Upper lobe of right lung (tissue), 1 donor: ENCODE results near the gene SPEM2. TPM values are rescaled to one million over a fixed set of nuclear protein-coding genes. Genes with fewer than 3 reads are reported as not detected.
"Not testable (repeated sequence)": the region's sequence is repeated elsewhere in the genome, so short reads cannot be mapped to it uniquely, and the experiment has no call there.

Experiments
- ATAC-seq: fragments of 200-7000 bp; cut with Tn5 transposase; one replicate; pipeline ENCODE4 v1.9.1; 2020; ENCODE audit warnings: mild to moderate bottlenecking, moderate library complexity
- DNase-seq: peaks from one replicate; pipeline ENCODE4 v3.0.0-alpha.2; 2020
- H3K27ac ChIP-seq: fragments of 200-600 bp; one replicate; pipeline ENCODE4 v1.8.0; 2022
- H3K27me3 ChIP-seq: fragments of 200-600 bp; one replicate; pipeline ENCODE4 v1.8.0; 2022; ENCODE audit warnings: mild to moderate bottlenecking
- H3K36me3 ChIP-seq: fragments of 200-600 bp; one replicate; pipeline ENCODE4 v1.8.0; 2022
- H3K4me1 ChIP-seq: fragments of 200-600 bp; one replicate; pipeline ENCODE4 v1.8.0; 2022
- H3K4me3 ChIP-seq: fragments of 200-600 bp; one replicate; pipeline ENCODE4 v1.8.0; 2022; ENCODE audit warnings: mild to moderate bottlenecking
- H3K9me3 ChIP-seq: fragments of 200-600 bp; one replicate; pipeline ENCODE4 v1.8.0; 2022
- intact Hi-C: fragments of 100-400 bp; cut with DNase I; formaldehyde crosslinking; loops from one replicate; pipeline ENCODE4 v1.11.0; 2022
- total RNA-seq: library from RNA; stranded (reverse); fragmentation: NEBNext Ultra II Directional; extraction: Animal tissue kit (Norgen Biotek cat#: 25700); gene quantifications from one replicate; pipeline ENCODE4 v1.2.1, GENCODE V29; 2021
- TF ChIP-seq, protein P1 (sequence below): fragments of 200-600 bp; IDR thresholded peaks from one replicate; pipeline ENCODE4 v1.8.0; 2022; ENCODE audit warnings: antibody characterized with exemption
- donor health status: DM: no; HTN: yes; CAD: no; lungs with severe emphysema.

The SPEM2 gene
- total RNA-seq, 1 donor from 2014 or later: not detected

GRCh38 chr17:7468804-7469389 is 43.5 kb downstream of the SPEM2 start:
- H3K4me1 ChIP-seq: peaks cover 17% of the 10 kb centered on the region
- H3K36me3 ChIP-seq: peaks cover 21% of the 10 kb centered on the region
- TF ChIP-seq, protein P1, sequence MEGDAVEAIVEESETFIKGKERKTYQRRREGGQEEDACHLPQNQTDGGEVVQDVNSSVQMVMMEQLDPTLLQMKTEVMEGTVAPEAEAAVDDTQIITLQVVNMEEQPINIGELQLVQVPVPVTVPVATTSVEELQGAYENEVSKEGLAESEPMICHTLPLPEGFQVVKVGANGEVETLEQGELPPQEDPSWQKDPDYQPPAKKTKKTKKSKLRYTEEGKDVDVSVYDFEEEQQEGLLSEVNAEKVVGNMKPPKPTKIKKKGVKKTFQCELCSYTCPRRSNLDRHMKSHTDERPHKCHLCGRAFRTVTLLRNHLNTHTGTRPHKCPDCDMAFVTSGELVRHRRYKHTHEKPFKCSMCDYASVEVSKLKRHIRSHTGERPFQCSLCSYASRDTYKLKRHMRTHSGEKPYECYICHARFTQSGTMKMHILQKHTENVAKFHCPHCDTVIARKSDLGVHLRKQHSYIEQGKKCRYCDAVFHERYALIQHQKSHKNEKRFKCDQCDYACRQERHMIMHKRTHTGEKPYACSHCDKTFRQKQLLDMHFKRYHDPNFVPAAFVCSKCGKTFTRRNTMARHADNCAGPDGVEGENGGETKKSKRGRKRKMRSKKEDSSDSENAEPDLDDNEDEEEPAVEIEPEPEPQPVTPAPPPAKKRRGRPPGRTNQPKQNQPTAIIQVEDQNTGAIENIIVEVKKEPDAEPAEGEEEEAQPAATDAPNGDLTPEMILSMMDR: no peak
- H3K4me3 ChIP-seq: no peak overlapping the region
- no peak for ATAC-seq
- no peaks in the 10 kb centered on the region for H3K9me3 ChIP-seq
- intact Hi-C loops: no loop called here
- H3K27ac ChIP-seq: peak overlapping the region; percentile 51
- H3K27me3 ChIP-seq: no peaks in the 10 kb centered on the region
- no peak for DNase-seq

DNA sequence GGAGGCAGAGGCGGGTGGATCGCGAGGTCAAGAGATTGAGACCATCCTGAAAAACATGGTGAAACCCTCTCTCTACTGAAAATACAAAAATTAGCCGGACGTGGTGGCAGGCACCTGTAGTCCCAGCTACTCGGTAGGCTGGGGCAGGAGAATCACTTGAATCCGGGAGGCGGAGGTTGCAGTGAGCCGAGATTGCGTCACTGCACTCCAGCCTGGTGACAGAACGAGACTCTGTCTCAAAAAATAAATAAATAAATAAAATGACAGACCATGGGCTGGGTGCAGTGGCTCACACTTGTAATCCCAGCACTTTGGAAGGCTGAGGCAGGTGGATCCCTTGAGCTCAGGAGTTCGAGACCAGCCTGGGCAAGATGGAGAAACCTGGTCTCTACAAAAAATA is 44.4 kb downstream of the SPEM2 start:
- ATAC-seq, H3K27ac ChIP-seq, intact Hi-C loops, H3K27me3 ChIP-seq, H3K4me3 ChIP-seq, DNase-seq, H3K9me3 ChIP-seq: not testable (repeated sequence)
- Histone ChIP-seq H3K36me3 (peaks cover 13% of the 10 kb centered on the region), H3K4me1 (peaks cover 21% of the 10 kb centered on the region)

GRCh38 chr17:7470457-7470973 is 45.1 kb downstream of the SPEM2 start:
- ATAC-seq, H3K27me3 ChIP-seq, H3K36me3 ChIP-seq, H3K9me3 ChIP-seq, H3K27ac ChIP-seq, intact Hi-C loops, H3K4me3 ChIP-seq, DNase-seq: not testable (repeated sequence)
- H3K4me1 ChIP-seq: peaks cover 28% of the 10 kb centered on the region

DNA sequence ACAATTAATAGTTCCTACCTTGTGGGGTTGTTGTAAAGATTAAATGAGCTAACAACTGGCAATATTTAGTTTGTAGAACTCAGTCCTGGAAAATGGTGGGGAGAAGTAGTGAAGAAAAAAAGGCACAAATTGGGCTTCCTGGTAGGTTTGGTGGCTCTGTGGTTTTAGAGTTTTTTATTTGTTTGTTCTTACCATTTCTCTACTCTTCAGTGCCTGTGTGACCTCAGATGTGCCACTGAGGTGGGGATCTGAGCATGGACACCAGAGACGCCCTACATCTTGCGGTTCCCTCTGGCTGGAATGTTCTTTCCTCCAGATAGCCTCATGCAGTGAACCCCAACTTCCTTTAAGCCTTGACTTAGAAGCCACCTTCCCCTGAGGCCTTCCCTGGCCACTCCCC is 46.3 kb downstream of the SPEM2 start:
- TF ChIP-seq, protein P1: no peak
- Histone ChIP-seq H3K27ac (peak overlapping the region; percentile 12), H3K9me3 (no peaks in the 10 kb centered on the region), H3K4me1 (peaks cover 40% of the 10 kb centered on the region), H3K27me3 (no peaks in the 10 kb centered on the region), H3K36me3 (no peaks in the 10 kb centered on the region), H3K4me3 (no peak overlapping the region)
- DNase-seq (no peak), ATAC-seq (no peak)
- intact Hi-C loops: no loop called here

GRCh38 chr17:7474767-7475166 is 49.4 kb downstream of the SPEM2 start:
- H3K27me3 ChIP-seq, ATAC-seq, H3K36me3 ChIP-seq, H3K9me3 ChIP-seq, H3K4me3 ChIP-seq, intact Hi-C loops: not testable (repeated sequence)
- H3K27ac ChIP-seq: peak overlapping the region; percentile 99
- peak; percentile 84 for DNase-seq
- peaks cover 42% of the 10 kb centered on the region for H3K4me1 ChIP-seq

- Histone ChIP-seq H3K27me3 (no peaks in the 10 kb centered on the region), H3K9me3 (no peaks in the 10 kb centered on the region), H3K4me1 (peaks cover 45% of the 10 kb centered on the region), H3K4me3 (no peak overlapping the region), H3K36me3 (no peaks in the 10 kb centered on the region), H3K27ac (peak overlapping the region; percentile 99)
- DNase-seq (no peak), ATAC-seq (peak; percentile 35)
- intact Hi-C loops: no loop called here
- TF ChIP-seq, protein P1: no peak
These were observed 50.5 kb downstream of the SPEM2 start for GRCh38 chr17:7475764-7476422.

GRCh38 chr17:7476494-7476893 is 51.1 kb downstream of the SPEM2 start:
- no peaks in the 10 kb centered on the region for H3K36me3 ChIP-seq
- no peak for ATAC-seq
- peaks cover 43% of the 10 kb centered on the region for H3K4me1 ChIP-seq
- no peak for DNase-seq
- intact Hi-C loops: no loop called here
- no peaks in the 10 kb centered on the region for H3K27me3 ChIP-seq
- H3K9me3 ChIP-seq: no peaks in the 10 kb centered on the region
- TF ChIP-seq, protein P1: no peak
- no peak overlapping the region for H3K4me3 ChIP-seq
- H3K27ac ChIP-seq: peak overlapping the region; percentile 99
